Keratinocyte (primary cell): ENCODE data around the gene ANGPTL4. TPM values are rescaled to one million over a fixed set of nuclear protein-coding genes. Genes with fewer than 3 reads are reported as not detected.

Source experiments
- DNase-seq: peaks from one replicate; pipeline ENCODE4 v3.0.0-alpha.2; 2011; ENCODE audit warnings: low read depth, missing footprints, low spot score
- FAIRE-seq: peaks from 2 replicates; lab custom pipeline; 2011; peaks lifted over from hg19 to GRCh38; lab: Jason Lieb, UNC
- H2AFZ ChIP-seq: 2 replicates; pipeline ENCODE4 v1.6.0; 2012; ENCODE audit warnings: low read length, control low read depth, inconsistent platforms; ENCODE audit not compliant: control insufficient read depth
- H3K27ac ChIP-seq: 2 replicates; pipeline ENCODE4 v1.5.1; 2011; ENCODE audit warnings: low read length; ENCODE audit not compliant: control insufficient read depth, insufficient read depth
- H3K27me3 ChIP-seq: 3 replicates; pipeline ENCODE4 v1.6.0; 2011; ENCODE audit warnings: low read length; ENCODE audit not compliant: control insufficient read depth, insufficient read depth; ENCODE audit errors: extremely low read depth
- H3K36me3 ChIP-seq, 2 experiments: 2 replicates in 1 of 2; 3 replicates in 1 of 2; pipeline ENCODE4 v1.5.1; 2011; ENCODE audit warnings: low read length in 2 of 2, mild to moderate bottlenecking in 1 of 2; ENCODE audit not compliant: control insufficient read depth in 2 of 2, insufficient read depth in 2 of 2; ENCODE audit errors: extremely low read depth in 1 of 2
- H3K4me1 ChIP-seq: 3 replicates; pipeline ENCODE4 v1.5.1; 2011; ENCODE audit warnings: low read length; ENCODE audit not compliant: control insufficient read depth, insufficient read depth; ENCODE audit errors: extremely low read depth
- H3K4me2 ChIP-seq: 3 replicates; pipeline ENCODE4 v1.6.0; 2011; ENCODE audit warnings: low read depth, low read length; ENCODE audit not compliant: control insufficient read depth, insufficient read depth; ENCODE audit errors: extremely low read depth
- H3K4me3 ChIP-seq, 3 experiments: fragments of 200-600 bp in 1 of 3; sonication (generic) in 1 of 3; 2 replicates in 2 of 3; 3 replicates in 1 of 3; pipeline ENCODE4 v1.5.1; 2011 to 2016; ENCODE audit warnings: low read length in 3 of 3, mild to moderate bottlenecking in 3 of 3, control low read depth in 2 of 3, inconsistent platforms in 1 of 3, low read depth in 1 of 3, mixed read lengths in 1 of 3, mixed run types in 1 of 3, moderate library complexity in 1 of 3; ENCODE audit not compliant: control insufficient read depth in 2 of 3, insufficient read depth in 2 of 3; ENCODE audit errors: extremely low read depth in 1 of 3
- H3K79me2 ChIP-seq: 2 replicates; pipeline ENCODE4 v1.6.0; 2012; ENCODE audit warnings: low read length; ENCODE audit not compliant: control insufficient read depth, insufficient read depth
- H3K9ac ChIP-seq: 3 replicates; pipeline ENCODE4 v1.6.0; 2011; ENCODE audit warnings: low read length; ENCODE audit not compliant: control insufficient read depth, insufficient read depth; ENCODE audit errors: extremely low read depth
- H3K9me1 ChIP-seq: 3 replicates; pipeline ENCODE4 v1.6.0; 2011; ENCODE audit warnings: low read length; ENCODE audit not compliant: control insufficient read depth, insufficient read depth; ENCODE audit errors: extremely low read depth
- H3K9me3 ChIP-seq: 2 replicates; pipeline ENCODE4 v1.5.1; 2012; ENCODE audit warnings: low read depth, low read length; ENCODE audit not compliant: control insufficient read depth
- H4K20me1 ChIP-seq: 3 replicates; pipeline ENCODE4 v1.6.0; 2011; ENCODE audit warnings: low read length; ENCODE audit not compliant: control insufficient read depth, insufficient read depth; ENCODE audit errors: extremely low read depth
- EZH2 ChIP-seq: IDR thresholded peaks from one replicate; pipeline ENCODE4 v1.6.1; 2012; ENCODE audit warnings: inconsistent platforms, mild to moderate bottlenecking, low read length, moderate library complexity
- dilution Hi-C: fragments of 300-500 bp; cut with MboI; formaldehyde crosslinking; loops from one replicate; pipeline ENCODE4 v1.7.0; 2020; ENCODE audit warnings: low sequenced_read_pairs; ENCODE audit not compliant: extremely low pct_ligation_motif_present
- polyA plus RNA-seq, 5 experiments: library from polyadenylated mRNA; depleted of rRNA in 3 of 5; stranded (reverse) in 3 of 5; stranded (forward) in 1 of 5; unstranded in 1 of 5; fragments of >200 nt; gene quantifications; 1 replicate in 1 of 5; 2 replicates in 3 of 5; 3 replicates in 1 of 5; pipeline versions ENCODE4 v1.2.1 to v1.2.3, GENCODE V29; 2011 to 2012; ENCODE audit warnings: missing spikeins in 2 of 5, low read depth in 1 of 5, low replicate concordance in 1 of 5
- TF ChIP-seq, protein P1 (sequence below), 3 experiments: IDR thresholded peaks in 1 of 3; conservative IDR thresholded peaks in 1 of 3; optimal IDR thresholded peaks in 1 of 3; 2 replicates in 2 of 3; 3 replicates in 1 of 3; pipeline versions ENCODE3 to v1.5.1; 2011; ENCODE audit warnings: low read length in 3 of 3, mild to moderate bottlenecking in 3 of 3, moderate library complexity in 2 of 3, control low read depth in 1 of 3, inconsistent platforms in 1 of 3; ENCODE audit not compliant: insufficient read depth in 2 of 3; ENCODE audit errors: extremely low read depth in 1 of 3

ANGPTL4 gene
- polyA plus RNA-seq, 1 donor (not counting 4 experiments of a cell fraction or from before 2014, with no cell fraction given), result 102 TPM

GRCh38 chr19:8389891-8390616, 26.1 kb downstream of the ANGPTL4 start, which contains the start of gene RAB11B:
Gene RAB11B (plus strand): TSS chr19:8390360. CDS start chr19:8390417, 57 bp downstream.
- Histone ChIP-seq H2AFZ (peak within 1 kb of the TSS; percentile 86), H3K4me2 (peak within 1 kb of the TSS; percentile 75), H3K36me3 (no peaks in the 10 kb centered on the region), H3K27ac (peak within 1 kb of the TSS; percentile 96), H3K79me2 (peaks cover 32% of the 10 kb centered on the region), H3K4me3 (peak within 1 kb of the TSS; percentile 57 to 88 (median 86)), H3K9ac (peak within 1 kb of the TSS; percentile 97), H3K9me1 (peaks cover 6% of the 10 kb centered on the region), H3K4me1 (peaks cover 23% of the 10 kb centered on the region), H3K27me3 (no peaks in the 10 kb centered on the region), H4K20me1 (no peaks in the 10 kb centered on the region), H3K9me3 (no peaks in the 10 kb centered on the region)
- dilution Hi-C loops, result no loop called here
- DNase-seq, result peak; percentile 96
- peak; percentile 84 for FAIRE-seq
- TF ChIP-seq EZH2, result no peak
- TF ChIP-seq, protein P1, sequence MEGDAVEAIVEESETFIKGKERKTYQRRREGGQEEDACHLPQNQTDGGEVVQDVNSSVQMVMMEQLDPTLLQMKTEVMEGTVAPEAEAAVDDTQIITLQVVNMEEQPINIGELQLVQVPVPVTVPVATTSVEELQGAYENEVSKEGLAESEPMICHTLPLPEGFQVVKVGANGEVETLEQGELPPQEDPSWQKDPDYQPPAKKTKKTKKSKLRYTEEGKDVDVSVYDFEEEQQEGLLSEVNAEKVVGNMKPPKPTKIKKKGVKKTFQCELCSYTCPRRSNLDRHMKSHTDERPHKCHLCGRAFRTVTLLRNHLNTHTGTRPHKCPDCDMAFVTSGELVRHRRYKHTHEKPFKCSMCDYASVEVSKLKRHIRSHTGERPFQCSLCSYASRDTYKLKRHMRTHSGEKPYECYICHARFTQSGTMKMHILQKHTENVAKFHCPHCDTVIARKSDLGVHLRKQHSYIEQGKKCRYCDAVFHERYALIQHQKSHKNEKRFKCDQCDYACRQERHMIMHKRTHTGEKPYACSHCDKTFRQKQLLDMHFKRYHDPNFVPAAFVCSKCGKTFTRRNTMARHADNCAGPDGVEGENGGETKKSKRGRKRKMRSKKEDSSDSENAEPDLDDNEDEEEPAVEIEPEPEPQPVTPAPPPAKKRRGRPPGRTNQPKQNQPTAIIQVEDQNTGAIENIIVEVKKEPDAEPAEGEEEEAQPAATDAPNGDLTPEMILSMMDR (optimal IDR thresholded peaks at IDR 0.05 in 1 of 3, IDR thresholded peaks at IDR 0.05 in 1 of 3, conservative IDR thresholded peaks at IDR 0.05 in 1 of 3; ENCODE audit: extremely low read depth in 1 of 3, insufficient read depth in 2 of 3, low read length in 3 of 3), result no peak

GRCh38 chr19:8390617-8390981, 26.6 kb downstream of the ANGPTL4 start:
- FAIRE-seq, result no peak
- H3K4me1 ChIP-seq, result peaks cover 24% of the 10 kb centered on the region
- H3K36me3 ChIP-seq, result no peaks in the 10 kb centered on the region
- peak; percentile 75 for DNase-seq
- peak overlapping the region; percentile 57 to 86 (median 69) for H3K4me3 ChIP-seq
- peaks cover 6% of the 10 kb centered on the region for H3K9me1 ChIP-seq
- H3K4me2 ChIP-seq, result peak overlapping the region; percentile 60
- no peaks in the 10 kb centered on the region for H3K9me3 ChIP-seq
- H3K9ac ChIP-seq, result peak overlapping the region; percentile 97
- H3K27ac ChIP-seq, result peak overlapping the region; percentile 96
- H3K79me2 ChIP-seq, result peaks cover 34% of the 10 kb centered on the region
- dilution Hi-C loops, result no loop called here
- H4K20me1 ChIP-seq, result no peaks in the 10 kb centered on the region
- H2AFZ ChIP-seq, result no peak overlapping the region
- TF ChIP-seq EZH2, result no peak
- TF ChIP-seq, protein P1 (optimal IDR thresholded peaks at IDR 0.05 in 1 of 3, IDR thresholded peaks at IDR 0.05 in 1 of 3, conservative IDR thresholded peaks at IDR 0.05 in 1 of 3; ENCODE audit: extremely low read depth in 1 of 3, insufficient read depth in 2 of 3, low read length in 3 of 3), result no peak
- H3K27me3 ChIP-seq, result no peaks in the 10 kb centered on the region
